ENCODE data around the gene SPAG9. TPM values are rescaled to one million over a fixed set of nuclear protein-coding genes. Genes with fewer than 3 reads are reported as not detected.

The SPAG9 gene
- total and polyA plus RNA-seq, 2 of the 8 experiments (the other 6 are each of a cell fraction or from before 2014, with no cell fraction given): 9.8 to 63.8 TPM

DNA sequence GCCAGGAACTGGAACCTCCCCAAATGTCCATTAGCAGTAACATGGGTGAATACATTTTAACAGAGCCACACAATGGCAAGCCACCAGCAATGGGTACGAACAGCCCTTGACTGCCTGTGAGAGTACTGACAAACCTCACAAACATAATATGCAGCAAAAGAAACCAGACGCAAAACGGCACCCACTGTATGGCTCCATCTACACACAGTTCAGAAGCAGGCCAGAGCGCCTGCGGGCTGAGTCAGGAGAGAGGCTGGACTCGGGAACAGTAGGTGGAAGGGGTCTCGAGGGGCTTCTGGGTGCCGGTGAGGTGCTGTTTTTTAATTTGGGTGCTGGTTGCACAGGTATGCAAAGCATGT, 177.1 kb downstream of the SPAG9 start:
- no peak overlapping the region for H3K27ac ChIP-seq (ENCODE audit: low read depth, low read length)
- no peak overlapping the region for H3K18ac ChIP-seq (ENCODE audit: extremely low read depth, low read length)
- H3K9ac ChIP-seq (replicated peaks in 1 of 4; ENCODE audit: extremely low read depth in 1 of 4, low read depth in 3 of 4, low read length in 3 of 4): no peak overlapping the region
- no peak overlapping the region for H2BK120ac ChIP-seq (replicated peaks; ENCODE audit: low read depth, low read length)
- peaks cover 0 to 6% (median 1%) of the 10 kb centered on the region in 4 experiments; a peak in 2 of 7 replicates for H3K27me3 ChIP-seq (replicated peaks in 1 of 4; ENCODE audit: control insufficient read depth in 3 of 4, extremely low read depth in 1 of 4, insufficient read depth in 3 of 4, low read length in 3 of 4)
- no peaks in the 10 kb centered on the region for H3K9me3 ChIP-seq (ENCODE audit: insufficient read depth in 2 of 2, low read depth in 1 of 2, low read length in 1 of 2)
- no peak overlapping the region for H2BK20ac ChIP-seq (ENCODE audit: low read length)
- H3K4me2 ChIP-seq (ENCODE audit: insufficient read depth in 1 of 2, low read depth in 2 of 2, low read length in 2 of 2): 0 out of 4 replicates have a peak overlapping the region, but pooled peaks of 1 of the 2 experiments have one; percentile 37
- H2AFZ ChIP-seq (ENCODE audit: low read length): no peak overlapping the region
- POLR2A ChIA-PET (ENCODE audit: partially characterized antibody): interaction anchor here (1.9 to 21.0 kb wide), 2 partner anchors 8 to 80 kb away, joined by 12 to 308 read pairs; partner anchors contain the start of gene TOB1
- no peak overlapping the region for H2BK5ac ChIP-seq (ENCODE audit: low read depth, low read length)
- H2AK5ac ChIP-seq (ENCODE audit: low read depth, low read length): no peak overlapping the region
- H3K4ac ChIP-seq (replicated peaks; ENCODE audit: insufficient read length, low read depth, low read length): peak overlapping the region; percentile 6
- 87% methylated on average over 8 of the region's 8 CpGs; no CpG with 5 or more reads in 1 of the 2 experiments for WGBS, 2 experiments (ENCODE audit: extremely low coverage in 1 of 2, insufficient coverage in 1 of 2, insufficient read length in 1 of 2, insufficient replicate concordance in 2 of 2, low coverage in 1 of 2, low lambda C conversion rate in 2 of 2, missing lambda C conversion rate in 1 of 2)
- H3K23me2 ChIP-seq (ENCODE audit: low read depth, low read length): peaks cover 4% of the 10 kb centered on the region; the same call in 1 of the 2 replicates
- H4K91ac ChIP-seq (replicated peaks; ENCODE audit: insufficient read length, low read length): no peak overlapping the region
- H4K20me1 ChIP-seq (replicated peaks in 1 of 2; ENCODE audit: control insufficient read depth in 1 of 2, insufficient read depth in 2 of 2, low read length in 2 of 2): no peaks in the 10 kb centered on the region
- no peak overlapping the region for H4K8ac ChIP-seq (ENCODE audit: extremely low read depth, insufficient read depth, low read length)
- no peak overlapping the region for H3K23ac ChIP-seq (ENCODE audit: insufficient read length)
- H3K4me1 ChIP-seq (replicated peaks in 1 of 4; ENCODE audit: control insufficient read depth in 3 of 4, insufficient read depth in 4 of 4, low read length in 3 of 4): peaks cover 0 to 11% (median 9%) of the 10 kb centered on the region in 4 experiments; a peak in 5 of 7 replicates
- no peaks in the 10 kb centered on the region for H3K79me1 ChIP-seq (ENCODE audit: low read depth, low read length)
- DNase-seq (ENCODE audit: low read depth in 1 of 2, low spot score in 2 of 2) (no peak), FAIRE-seq (no peak)
- H3K36me3 ChIP-seq (ENCODE audit: control insufficient read depth in 2 of 4, insufficient read depth in 4 of 4, low read length in 3 of 4): no peaks in the 10 kb centered on the region
- H2BK12ac ChIP-seq (ENCODE audit: low read depth, low read length): no peak overlapping the region; the same call in 1 of the 2 replicates
- H3K56ac ChIP-seq (replicated peaks; ENCODE audit: insufficient read length, low read depth, low read length): no peak overlapping the region
- H3K14ac ChIP-seq (ENCODE audit: insufficient read length): no peak overlapping the region
- CTCF ChIA-PET (ENCODE audit: partially characterized antibody): interaction anchor here (1.7 to 21.7 kb wide), 2 partner anchors 9 to 91 kb away, joined by 4 to 735 read pairs; partner anchors contain the start of gene TOB1
- H2BK15ac ChIP-seq (ENCODE audit: low read length): no peak overlapping the region
- H4K5ac ChIP-seq (ENCODE audit: insufficient read length, low read depth, low read length): no peak overlapping the region
- no peak overlapping the region; a peak in 1 of 8 replicates for H3K4me3 ChIP-seq (ENCODE audit: extremely low read depth in 1 of 4, insufficient read depth in 2 of 4, low read depth in 3 of 4, low read length in 4 of 4)
- no peaks in the 10 kb centered on the region for H3K79me2 ChIP-seq (ENCODE audit: control insufficient read depth in 1 of 2, insufficient read depth in 2 of 2, low read length in 2 of 2)
- TF ChIP-seq EP300 (IDR thresholded peaks at IDR 0.05; ENCODE audit: borderline replicate concordance in 1 of 2, low read depth in 2 of 2, low read length in 2 of 2): no peak
- TF ChIP-seq, protein P1, sequence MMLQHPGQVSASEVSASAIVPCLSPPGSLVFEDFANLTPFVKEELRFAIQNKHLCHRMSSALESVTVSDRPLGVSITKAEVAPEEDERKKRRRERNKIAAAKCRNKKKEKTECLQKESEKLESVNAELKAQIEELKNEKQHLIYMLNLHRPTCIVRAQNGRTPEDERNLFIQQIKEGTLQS (IDR thresholded peaks at IDR 0.05; ENCODE audit: insufficient read depth, low read depth, low read length): no peak

Data from H1 (cell line).